NB4 (cell line): ENCODE data around the gene ARFRP1.

Source experiments
- CTCF ChIP-seq: IDR thresholded peaks from one replicate; pipeline ENCODE4 v1.5.1; 2012; ENCODE audit warnings: low read depth, low read length
- POLR2A ChIP-seq: IDR thresholded peaks from 2 replicates; pipeline ENCODE4 v1.6.1; 2011; ENCODE audit warnings: mild to moderate bottlenecking; ENCODE audit not compliant: insufficient read length; ENCODE audit errors: extremely low read depth

GRCh38 chr20:63741354-63741675 is 33.5 kb upstream of the ARFRP1 start:
- TF ChIP-seq POLR2A = no peak
- no peak for TF ChIP-seq CTCF
